Psoas muscle (tissue), 8 donors: ENCODE results near the gene SAMD9. TPM values are rescaled to one million over a fixed set of nuclear protein-coding genes. Genes with fewer than 3 reads are reported as not detected.
A peak's percentile ranks its signal among the peaks of the same experiment; 100 is the strongest.
"Not testable (repeated sequence)": the region's sequence is repeated elsewhere in the genome, so short reads cannot be mapped to it uniquely, and the experiment has no call there.

Experiments used
- ATAC-seq, 4 donors: fragments of 200-7000 bp; cut with Tn5 transposase; one replicate each; pipeline ENCODE4 v1.9.1; 2020; ENCODE audit warnings: moderate library complexity in 3 of 4, mild to moderate bottlenecking in 2 of 4
- DNase-seq, 2 donors: peaks; one replicate each; pipeline ENCODE4 v3.0.0-alpha.2; 2020
- H3K27ac ChIP-seq: fragments of 200-600 bp; one replicate; pipeline ENCODE4 v1.8.0; 2022
- H3K27me3 ChIP-seq, 3 donors: fragments of 200-600 bp in 1 of 3; one replicate each; pipeline versions ENCODE4 v1.6.1 to v1.8.0; 2013 to 2022; ENCODE audit warnings: low read length in 2 of 3, mild to moderate bottlenecking in 2 of 3, moderate library complexity in 1 of 3; ENCODE audit not compliant: insufficient read depth in 3 of 3
- H3K36me3 ChIP-seq, 2 donors: fragments of 200-600 bp in 1 of 2; one replicate each; pipeline versions ENCODE4 v1.6.1 to v1.8.0; 2013 to 2022; ENCODE audit warnings: low read depth in 1 of 2, mild to moderate bottlenecking in 1 of 2, moderate library complexity in 1 of 2; ENCODE audit not compliant: insufficient read depth in 1 of 2
- H3K4me1 ChIP-seq: fragments of 200-600 bp; one replicate; pipeline ENCODE4 v1.8.0; 2022
- H3K4me3 ChIP-seq: fragments of 200-600 bp; one replicate; pipeline ENCODE4 v1.8.0; 2022; ENCODE audit warnings: mild to moderate bottlenecking
- H3K9me3 ChIP-seq: fragments of 200-600 bp; one replicate; pipeline ENCODE4 v1.8.0; 2022
- CTCF ChIP-seq: fragments of 200-600 bp; IDR thresholded peaks from one replicate; pipeline ENCODE4 v1.8.0; 2022; ENCODE audit warnings: antibody characterized with exemption
- WGBS, 3 donors: extraction: QIAGEN DNeasy Blood & Tissue Kit; methylation state at CpG; one replicate each; pipeline versions ENCODE4 v1.1.6 to v1.1.7; 2013; 5-methylcytosine and 5-hydroxymethylcytosine counted together
- intact Hi-C, 2 donors: fragments of 100-400 bp; cut with DNase I; formaldehyde crosslinking; loops; one replicate each; pipeline versions ENCODE4 v1.11.0 to v1.14.2; 2022
- polyA plus RNA-seq, 3 donors: library from polyadenylated mRNA; stranded (reverse); fragments of 200-250 nt; gene quantifications; one replicate each; pipeline ENCODE4 v1.2.3, GENCODE V29; 2013
- total RNA-seq, 4 donors: library from RNA; stranded (reverse); fragmentation: NEBNext Ultra II Directional in 2 of 4; extraction: Animal tissue kit (Norgen Biotek cat#: 25700) in 2 of 4; gene quantifications; one replicate each; pipeline versions ENCODE4 v1.2.1 to v1.2.4, GENCODE V29; 2021 to 2023
- donor health status: healthy with polysubstance abuse.
- donor health status: DM: no; HTN: no; CAD: no; lungs with moderate emphysema.
- donor health status: Bipolar disorder and iron deficiency.
- donor health status: healthy.
- donor health status: DM: yes; HTN: yes; CAD: no.
- donor health status: DM: no; HTN: no; CAD: no.
- donor health status: DM: no; HTN: no; CAD: no.
- donor health status: DM: yes; HTN: yes; CAD: no.

Gene SAMD9
- total and polyA plus RNA-seq, 7 donors, result 0.53 to 2.3 (median 0.93) TPM

- no peak for DNase-seq
- no peaks in the 10 kb centered on the region for H3K36me3 ChIP-seq
- no peaks in the 10 kb centered on the region for H3K4me1 ChIP-seq
- intact Hi-C loops, result no loop called here
- 17 to 41% (median 19%) methylated on average over 1 of the region's 1 CpG for WGBS, 3 donors
- peaks cover 3% of the 10 kb centered on the region for H3K9me3 ChIP-seq
- H3K27ac ChIP-seq, result no peak overlapping the region
- no peak for ATAC-seq
- no peaks in the 10 kb centered on the region for H3K27me3 ChIP-seq
- peak overlapping the region; percentile 64 for H3K4me3 ChIP-seq
- TF ChIP-seq CTCF, result no peak
Measured at GRCh38 chr7:93117327-93117726, 452 bp downstream of the SAMD9 start.

- TF ChIP-seq CTCF, result no peak
- H3K27me3 ChIP-seq, result no peaks in the 10 kb centered on the region
- DNase-seq (no peak), ATAC-seq (no peak)
- peaks cover 3% of the 10 kb centered on the region for H3K9me3 ChIP-seq
- H3K4me3 ChIP-seq, result no peak overlapping the region
- no peaks in the 10 kb centered on the region for H3K36me3 ChIP-seq
- intact Hi-C loops, result no loop called here
- H3K27ac ChIP-seq, result no peak overlapping the region
- H3K4me1 ChIP-seq, result no peaks in the 10 kb centered on the region
- 84 to 91% (median 87%) methylated on average over 7 of the region's 7 CpGs for WGBS, 3 donors
Measured at GRCh38 chr7:93115796-93116195, 2.0 kb downstream of the SAMD9 start.

GRCh38 chr7:93108003-93108402 lies 9.8 kb downstream of the SAMD9 start:
- intact Hi-C loops, result no loop called here
- H3K36me3 ChIP-seq, result peaks cover 4 to 9% of the 10 kb centered on the region in 2 donors
- no peak overlapping the region for H3K4me3 ChIP-seq
- no peaks in the 10 kb centered on the region for H3K4me1 ChIP-seq
- WGBS, 3 donors, result 92 to 97% (median 96%) methylated on average over 13 of the region's 13 CpGs
- H3K9me3 ChIP-seq, result peaks cover 34% of the 10 kb centered on the region
- H3K27me3 ChIP-seq, result no peaks in the 10 kb centered on the region
- H3K27ac ChIP-seq, result no peak overlapping the region
- no peak for TF ChIP-seq CTCF
- ATAC-seq (no peak), DNase-seq (no peak)

GRCh38 chr7:93097388-93097787 lies 20.4 kb downstream of the SAMD9 start:
- intact Hi-C loops, result no loop called here
- no peaks in the 10 kb centered on the region for H3K4me1 ChIP-seq
- 64 to 69% (median 67%) methylated on average over 2 of the region's 2 CpGs for WGBS, 3 donors
- no peaks in the 10 kb centered on the region for H3K36me3 ChIP-seq
- TF ChIP-seq CTCF, result no peak
- H3K27ac ChIP-seq, result no peak overlapping the region
- DNase-seq (no peak), ATAC-seq (no peak)
- H3K27me3 ChIP-seq, result no peaks in the 10 kb centered on the region
- peaks cover 11% of the 10 kb centered on the region for H3K9me3 ChIP-seq
- no peak overlapping the region for H3K4me3 ChIP-seq

- Histone ChIP-seq H3K36me3 (no peaks in the 10 kb centered on the region), H3K27ac (no peak overlapping the region), H3K9me3 (peaks cover 6% of the 10 kb centered on the region), H3K4me3 (no peak overlapping the region), H3K27me3 (no peaks in the 10 kb centered on the region), H3K4me1 (no peaks in the 10 kb centered on the region)
- DNase-seq, result no peak
- 39 to 91% (median 90%) methylated on average over 1 of the region's 1 CpG for WGBS, 3 donors
- ATAC-seq, result no peak
- TF ChIP-seq CTCF, result no peak
- intact Hi-C loops, result no loop called here
Measured at GRCh38 chr7:93092757-93093370, 24.9 kb downstream of the SAMD9 start.

- ATAC-seq, DNase-seq, intact Hi-C loops, H3K9me3 ChIP-seq, H3K4me1 ChIP-seq, H3K36me3 ChIP-seq, H3K27me3 ChIP-seq, H3K4me3 ChIP-seq, H3K27ac ChIP-seq: not testable (repeated sequence)
- 92 to 96% (median 93%) methylated on average over 9 of the region's 9 CpGs for WGBS, 3 donors
Measured at GRCh38 chr7:93073357-93073756, 44.4 kb downstream of the SAMD9 start.
